Inflammatory macrophage treated with lipopolysaccharide for 4 hours (primary cell): ENCODE results near the gene NEDD8.
"Not testable (repeated sequence)": the region's sequence is repeated elsewhere in the genome, so short reads cannot be mapped to it uniquely, and the experiment has no call there.

Experiments used
- DNase-seq: peaks from one replicate; pipeline ENCODE4 v3.0.0-alpha.2; 2020

NEDD8 gene

DNA sequence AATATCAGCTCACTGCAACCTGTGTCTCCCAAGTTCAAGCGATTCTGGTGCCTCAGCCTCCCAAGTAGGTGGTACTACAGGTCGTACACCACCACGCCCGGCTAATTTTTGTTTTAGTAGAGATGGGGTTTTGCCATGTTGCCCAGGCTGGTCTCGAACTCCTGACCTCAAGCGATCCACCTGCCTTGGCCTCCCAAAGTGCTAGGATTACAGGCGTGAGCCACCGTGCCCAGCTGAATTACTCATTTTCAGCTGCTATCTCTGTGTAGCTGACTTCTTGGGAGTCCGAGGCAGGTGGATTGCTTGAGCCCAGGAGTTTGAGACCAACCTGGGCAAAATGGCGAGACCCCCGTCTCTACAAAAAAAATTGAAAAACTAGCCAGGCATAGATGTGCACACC is 13.2 kb upstream of the NEDD8 start:
- not testable (repeated sequence) for DNase-seq

DNA sequence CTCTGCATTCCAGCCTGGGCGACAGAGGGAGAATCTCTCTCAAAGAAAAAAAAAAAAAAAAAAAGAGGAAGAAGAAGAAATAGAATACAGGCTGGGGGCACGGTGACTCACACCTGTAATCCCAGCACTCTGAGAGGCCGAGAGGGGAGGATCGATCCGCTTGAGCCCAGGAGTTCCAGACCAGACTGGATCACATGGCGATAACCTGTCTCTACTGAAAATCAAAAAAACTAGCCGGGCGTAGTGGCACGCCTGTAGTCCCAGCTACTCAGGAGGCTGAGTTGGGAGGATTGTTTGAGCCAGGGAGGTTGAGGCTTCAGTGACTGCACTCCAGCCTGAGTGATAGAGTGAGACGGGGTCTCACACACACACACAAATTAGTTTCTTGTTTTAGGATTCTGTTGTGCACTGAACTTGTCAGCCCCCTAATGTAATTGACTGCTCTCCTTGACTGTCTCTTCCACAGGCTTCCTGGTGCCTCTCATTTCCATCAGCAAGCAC is 11.2 kb upstream of the NEDD8 start:
- peak; percentile 68 for DNase-seq

DNA sequence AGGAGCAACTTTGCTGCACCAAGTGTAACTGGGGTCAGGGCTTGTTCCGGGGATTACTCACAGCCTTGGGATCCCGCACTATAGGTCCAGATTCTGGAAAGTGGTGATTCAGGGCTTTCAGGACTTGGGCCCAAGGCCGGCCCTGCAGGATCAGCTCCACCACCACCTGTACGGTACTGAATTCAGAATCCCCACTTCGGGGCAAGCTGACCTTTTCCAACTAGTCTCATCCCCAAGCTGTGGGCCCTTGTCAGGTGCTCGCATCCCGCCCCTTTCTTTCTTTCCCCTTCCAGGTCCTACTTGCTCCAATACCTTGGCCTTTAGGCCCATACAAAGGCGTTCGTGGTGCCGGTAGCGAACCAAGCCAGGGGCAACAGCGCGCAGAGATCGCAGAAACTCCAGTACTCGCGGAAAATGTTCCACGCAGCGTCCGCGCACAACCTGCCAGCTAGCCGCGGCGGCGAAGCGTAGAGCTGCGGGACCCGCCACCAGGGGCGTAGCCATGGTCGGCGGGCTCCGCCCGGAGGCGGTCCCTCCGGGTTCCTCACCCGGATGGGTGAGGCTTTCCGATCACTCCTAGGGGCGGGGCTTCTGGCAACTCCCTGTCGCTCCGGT is 9.8 kb upstream of the NEDD8 start:
- DNase-seq, result peak; percentile 95

- DNase-seq, result no peak
These were observed 8.1 kb upstream of the NEDD8 start for GRCh38 chr14:24240110-24240918.

GRCh38 chr14:24238527-24239037 is 6.4 kb upstream of the NEDD8 start:
- no peak for DNase-seq

DNA sequence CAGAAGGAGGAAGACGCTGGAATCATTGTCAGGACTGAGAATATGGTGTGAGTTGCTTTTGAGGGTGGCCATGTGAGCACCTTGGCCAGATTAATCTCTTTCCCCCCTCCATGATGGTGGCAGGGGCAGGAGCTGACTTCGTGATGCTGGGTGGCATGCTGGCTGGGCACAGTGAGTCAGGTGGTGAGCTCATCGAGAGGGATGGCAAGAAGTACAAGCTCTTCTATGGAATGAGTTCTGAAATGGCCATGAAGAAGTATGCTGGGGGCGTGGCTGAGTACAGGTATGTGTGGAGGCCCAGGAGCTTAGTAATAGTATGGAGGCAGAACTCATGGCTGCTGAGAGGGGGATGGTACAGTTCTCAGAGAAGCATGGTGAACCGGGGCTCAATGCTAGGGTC is 6.0 kb upstream of the NEDD8 start:
- no peak for DNase-seq

GRCh38 chr14:24237463-24237955 is 5.3 kb upstream of the NEDD8 start:
- DNase-seq, result no peak

DNA sequence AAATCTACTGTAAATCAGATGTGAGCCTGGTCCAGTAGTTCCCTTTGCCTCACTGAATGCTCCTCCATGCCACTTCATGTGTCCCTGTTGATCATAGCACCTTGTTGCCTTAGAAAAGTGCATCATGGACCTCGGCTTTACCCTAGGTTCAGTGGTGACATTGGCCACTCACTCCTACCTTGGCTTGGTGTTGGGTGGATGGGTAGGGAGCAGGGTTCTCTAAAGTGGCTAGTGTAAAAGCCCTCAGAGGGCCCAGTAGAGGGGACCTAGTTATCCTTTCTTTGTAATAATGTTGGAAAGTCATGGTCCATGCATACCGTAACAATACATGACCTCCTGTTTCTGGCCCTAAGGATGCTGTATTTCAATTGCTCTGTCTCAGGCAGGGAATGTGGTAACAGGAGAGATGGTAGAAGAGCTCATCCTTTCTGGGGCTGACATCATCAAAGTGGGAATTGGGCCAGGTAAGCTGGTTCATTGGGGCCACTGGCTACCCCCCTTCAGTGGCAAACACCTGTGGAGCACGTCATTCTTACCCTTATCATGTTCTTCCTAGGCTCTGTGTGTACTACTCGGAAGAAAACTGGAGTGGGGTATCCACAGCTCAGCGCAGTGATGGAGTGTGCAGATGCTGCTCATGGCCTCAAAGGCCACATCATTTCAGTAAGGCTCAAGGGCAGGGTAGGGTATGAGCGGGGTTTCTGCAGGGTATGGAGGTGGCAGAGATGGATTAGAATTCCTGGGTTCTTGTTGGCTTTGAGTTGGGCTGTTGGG is 4.7 kb upstream of the NEDD8 start:
- no peak for DNase-seq

DNA sequence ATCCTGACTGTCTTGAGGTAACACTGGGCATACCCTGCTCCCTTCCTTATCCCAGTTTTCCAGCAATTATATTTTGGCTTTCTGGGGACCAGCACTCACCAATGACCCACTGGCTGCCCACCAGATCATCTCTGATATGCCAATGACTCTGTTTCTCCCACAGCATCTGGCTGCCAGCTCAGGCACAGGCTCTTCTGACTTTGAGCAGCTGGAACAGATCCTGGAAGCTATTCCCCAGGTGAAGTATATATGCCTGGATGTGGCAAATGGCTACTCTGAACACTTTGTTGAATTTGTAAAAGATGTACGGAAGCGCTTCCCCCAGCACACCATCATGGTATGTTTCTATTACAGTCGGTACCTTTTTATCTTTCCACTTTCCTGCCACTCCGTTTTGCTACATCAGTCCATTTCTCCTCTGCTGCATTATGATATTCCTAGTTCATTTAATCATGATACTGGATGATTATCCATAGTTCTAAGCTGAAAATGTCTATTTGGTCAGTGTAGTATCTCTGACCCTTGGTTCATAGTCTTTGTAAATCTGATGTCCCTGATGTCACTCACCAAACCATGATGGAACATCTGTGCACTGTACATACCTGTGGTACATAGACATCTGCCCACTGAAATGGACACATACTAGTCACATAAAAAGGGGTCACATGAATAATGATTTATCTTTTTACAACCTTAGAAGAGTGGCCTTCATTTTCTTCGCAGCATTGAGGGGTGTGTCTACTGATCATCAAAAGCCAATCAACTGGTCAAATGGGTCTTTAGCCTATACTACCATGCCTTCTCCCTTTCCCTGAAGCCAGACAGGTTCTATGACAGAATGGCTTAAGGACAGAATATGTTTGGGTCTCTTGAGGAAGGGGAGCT is 3.9 kb upstream of the NEDD8 start:
- no peak for DNase-seq

- no peak for DNase-seq
These were observed 2.2 kb upstream of the NEDD8 start for GRCh38 chr14:24234095-24235005.

- DNase-seq, result no peak
These were observed 1.3 kb upstream of the NEDD8 start for GRCh38 chr14:24233538-24233866.

GRCh38 chr14:24232645-24233537 is 724 bp upstream of the NEDD8 start, which contains the start of gene GMPR2:
TSS of gene GMPR2 (plus strand) at chr14:24232929. CDS start at chr14:24233254, 325 bp downstream.
- DNase-seq, result peak; percentile 21

DNA sequence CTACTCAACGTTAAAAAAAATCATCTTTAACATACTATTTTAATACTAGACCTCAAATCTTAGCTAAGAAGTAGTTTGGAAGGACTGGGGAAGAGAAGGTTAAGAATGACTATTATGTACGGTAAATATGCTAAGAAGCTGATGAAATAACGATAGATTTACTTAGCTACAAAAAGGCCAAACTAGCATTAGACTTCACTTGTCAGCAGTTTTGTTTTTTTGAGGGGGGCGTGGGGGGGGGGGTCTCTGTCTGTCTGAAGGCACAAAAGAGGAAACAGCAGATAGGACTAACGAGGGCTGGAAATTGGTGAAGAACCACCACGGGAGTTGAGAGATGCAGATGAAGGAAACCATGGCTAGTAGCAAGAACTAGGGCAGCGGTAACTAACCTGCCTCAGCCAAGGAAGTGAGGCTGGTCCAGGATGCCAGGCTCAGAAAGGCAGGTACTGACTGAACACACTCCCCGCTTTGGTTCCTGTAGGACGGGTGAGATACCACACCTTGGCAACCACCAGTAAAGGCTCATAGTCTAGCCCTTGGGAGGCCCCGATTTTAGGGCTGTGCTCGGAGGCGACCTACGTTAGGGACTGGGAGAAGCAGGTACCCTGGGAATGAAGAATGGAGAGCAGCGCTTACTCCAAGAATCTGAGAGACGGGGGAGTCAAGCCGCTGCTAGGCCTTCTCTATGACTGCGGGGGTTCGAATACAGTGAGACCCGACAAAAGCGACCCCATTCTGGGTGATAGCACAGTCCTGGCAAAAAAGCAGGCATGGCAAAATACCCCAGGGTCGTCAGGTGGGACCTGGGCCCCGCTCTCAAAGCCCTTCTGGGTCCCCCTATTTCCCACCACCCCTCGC is 675 bp downstream of the NEDD8 start:
- DNase-seq, result no peak

GRCh38 chr14:24228902-24229301 is 3.3 kb downstream of the NEDD8 start:
- no peak for DNase-seq

DNA sequence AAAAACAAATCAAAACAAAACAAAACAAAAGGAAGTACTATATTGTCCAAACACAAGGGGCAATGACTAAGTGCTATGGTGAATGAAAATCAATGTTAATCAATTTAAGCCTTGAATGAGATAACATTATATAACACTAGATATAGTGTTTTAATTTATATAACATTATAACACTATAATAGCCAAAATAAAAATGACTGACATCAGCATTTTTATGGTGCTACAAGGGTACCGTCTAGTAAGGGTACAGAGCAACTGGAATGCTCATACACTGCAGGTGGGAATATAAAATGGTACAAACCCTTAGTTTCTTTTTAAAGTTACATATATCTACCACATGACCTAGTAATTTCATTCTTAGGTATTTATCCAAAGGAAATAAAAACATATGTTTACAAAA is 5.7 kb downstream of the NEDD8 start:
- DNase-seq, result no peak

DNA sequence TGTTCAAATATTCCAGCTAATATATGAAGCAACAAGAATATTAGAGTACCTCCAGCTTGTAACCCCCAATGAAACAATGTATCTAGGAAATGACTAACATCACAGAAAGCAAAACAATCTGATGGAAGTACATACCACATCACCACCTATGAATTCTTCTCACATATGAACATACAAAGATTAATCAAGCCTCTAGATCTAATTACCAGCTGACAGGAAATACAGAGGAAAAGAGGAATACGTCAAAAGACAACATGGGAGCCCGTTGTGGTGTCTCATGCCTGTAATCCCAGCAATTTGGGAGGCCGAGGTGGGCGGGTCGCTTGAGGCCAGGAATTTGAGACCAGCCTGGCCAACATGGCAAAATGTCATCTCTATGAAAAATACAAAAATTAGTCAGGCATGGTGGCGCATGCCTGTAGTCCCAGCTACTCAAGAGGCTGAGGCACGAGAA is 7.5 kb downstream of the NEDD8 start:
- no peak for DNase-seq

DNA sequence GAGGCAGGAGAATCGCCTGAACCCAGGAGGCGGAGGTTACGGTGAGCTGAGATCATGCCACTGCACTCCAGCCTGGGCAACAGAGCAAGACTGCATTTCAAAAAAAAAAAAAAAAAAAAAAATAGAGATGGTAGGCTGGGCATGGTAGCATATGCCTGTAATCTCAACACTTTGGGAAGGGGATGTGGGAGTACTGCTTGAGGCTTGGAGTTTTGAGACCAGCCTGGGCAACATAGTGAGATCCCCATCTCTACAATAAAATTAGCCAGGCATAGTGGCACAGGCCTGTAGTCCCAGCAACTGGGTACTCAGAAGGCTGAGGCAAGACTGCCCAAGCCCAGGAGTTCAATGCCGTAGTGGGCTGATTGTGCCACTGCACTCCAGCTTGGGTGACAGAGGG is 9.2 kb downstream of the NEDD8 start:
- DNase-seq, result not testable (repeated sequence)

- no peak for DNase-seq
These were observed 12.6 kb downstream of the NEDD8 start for GRCh38 chr14:24219521-24219920.

- no peak for DNase-seq
These were observed 13.1 kb downstream of the NEDD8 start for GRCh38 chr14:24219080-24219479.
